Vagina (tissue), 2 donors: ENCODE measurements around the gene KLC1. TPM values are rescaled to one million over a fixed set of nuclear protein-coding genes. Genes with fewer than 3 reads are reported as not detected.
A peak's percentile ranks its signal among the peaks of the same experiment; 100 is the strongest.

Experiments used
- DNase-seq, 2 donors: peaks; one replicate each; pipeline ENCODE4 v3.0.0-alpha.2; 2017; ENCODE audit errors: extremely low spot score in 2 of 2
- H3K27ac ChIP-seq: fragments of 200-600 bp; sonication (generic); one replicate; pipeline ENCODE4 v1.5.1; 2019
- H3K27me3 ChIP-seq: fragments of 200-600 bp; sonication (generic); one replicate; pipeline ENCODE4 v1.5.1; 2019
- H3K36me3 ChIP-seq, 2 donors: fragments of 200-600 bp; sonication (generic); one replicate each; pipeline ENCODE4 v1.5.1; 2017 to 2019
- H3K4me1 ChIP-seq: fragments of 200-600 bp; sonication (generic); one replicate; pipeline ENCODE4 v1.5.1; 2019
- H3K4me3 ChIP-seq, 2 donors: fragments of 200-600 bp; sonication (generic); 1 replicate in 1 of 2; 2 replicates in 1 of 2; pipeline ENCODE4 v1.5.1; 2016 to 2019
- H3K9me3 ChIP-seq: fragments of 200-600 bp; sonication (generic); one replicate; pipeline ENCODE4 v1.5.1; 2019
- CTCF ChIP-seq, 3 experiments: fragments of 450-650 bp in 2 of 3; fragments of 200-600 bp in 1 of 3; sonication (generic) in 1 of 3; IDR thresholded peaks; one replicate each; pipeline ENCODE4 v1.5.1; 2017 to 2019; ENCODE audit warnings: antibody characterized with exemption in 3 of 3, mild to moderate bottlenecking in 2 of 3, moderate library complexity in 2 of 3
- POLR2A ChIP-seq, 2 donors: fragments of 450-650 bp; IDR thresholded peaks; one replicate each; pipeline ENCODE4 v1.6.1; 2017; ENCODE audit warnings: antibody characterized with exemption in 2 of 2, mild to moderate bottlenecking in 2 of 2, moderate library complexity in 2 of 2
- POLR2AphosphoS5 ChIP-seq, 2 donors: sonication (generic); formaldehyde crosslinking; IDR thresholded peaks; one replicate each; pipeline ENCODE4 v1.9.0; 2017; ENCODE audit warnings: antibody characterized with exemption in 2 of 2, mild to moderate bottlenecking in 2 of 2, low read depth in 1 of 2; ENCODE audit not compliant: insufficient read depth in 1 of 2
- intact Hi-C: fragments of 100-400 bp; cut with DNase I; formaldehyde crosslinking; loops from one replicate; pipeline ENCODE4 v1.15.1; 2023
- total RNA-seq: library from RNA; depleted of rRNA; stranded (reverse); fragments of >200 nt; gene quantifications from one replicate; pipeline ENCODE4 v1.2.3, GENCODE V29; 2016

KLC1 gene
- total RNA-seq, 1 donor from 2014 or later, result 322 TPM

- intact Hi-C loops, result no loop called here
- no peaks in the 10 kb centered on the region for H3K27me3 ChIP-seq
- H3K27ac ChIP-seq, result peak within 1 kb of the TSS; percentile 85
- peaks cover 82% of the 10 kb centered on the region for H3K4me1 ChIP-seq
- peak; percentile 99 to 100 for DNase-seq
- H3K36me3 ChIP-seq, result no peaks in the 10 kb centered on the region
- H3K9me3 ChIP-seq, result no peaks in the 10 kb centered on the region
- peak; percentile 64 to 87 for TF ChIP-seq POLR2AphosphoS5 (IDR thresholded peaks at IDR 0.05; ENCODE audit: insufficient read depth in 1 of 2, low read depth in 1 of 2)
- peak in 1 of 2 donors; percentile 85 for TF ChIP-seq POLR2A (IDR thresholded peaks at IDR 0.05)
- no peak for TF ChIP-seq CTCF (IDR thresholded peaks at IDR 0.05)
- H3K4me3 ChIP-seq, result peak within 1 kb of the TSS; percentile 92 to 94
These were observed 86.3 kb downstream of the KLC1 start, which contains the start of the genes XRCC3 and ZFYVE21 for GRCh38 chr14:103715052-103716000. XRCC3 (minus strand) TSS chr14:103715451; CDS start chr14:103711087, 4,364 bp downstream. ZFYVE21 (plus strand) TSS chr14:103715810; CDS start chr14:103715842, 32 bp downstream.

- Histone ChIP-seq H3K27ac (peak overlapping the region; percentile 85), H3K36me3 (no peaks in the 10 kb centered on the region), H3K9me3 (no peaks in the 10 kb centered on the region), H3K4me3 (peak overlapping the region; percentile 92 to 94), H3K4me1 (peaks cover 77% of the 10 kb centered on the region), H3K27me3 (no peaks in the 10 kb centered on the region)
- no peak for TF ChIP-seq CTCF (IDR thresholded peaks at IDR 0.05)
- TF ChIP-seq POLR2AphosphoS5 (IDR thresholded peaks at IDR 0.05; ENCODE audit: insufficient read depth in 1 of 2, low read depth in 1 of 2), result no peak
- TF ChIP-seq POLR2A (IDR thresholded peaks at IDR 0.05), result no peak
- intact Hi-C loops, result no loop called here
- DNase-seq, result no peak
These were observed 87.2 kb downstream of the KLC1 start for GRCh38 chr14:103716091-103716801.

- no peak for TF ChIP-seq CTCF (IDR thresholded peaks at IDR 0.05)
- TF ChIP-seq POLR2AphosphoS5 (IDR thresholded peaks at IDR 0.05; ENCODE audit: insufficient read depth in 1 of 2, low read depth in 1 of 2), result no peak
- no peak for TF ChIP-seq POLR2A (IDR thresholded peaks at IDR 0.05)
- Histone ChIP-seq H3K27ac (no peak overlapping the region), H3K36me3 (no peaks in the 10 kb centered on the region), H3K27me3 (no peaks in the 10 kb centered on the region), H3K4me3 (peak overlapping the region; percentile 92 to 94), H3K9me3 (no peaks in the 10 kb centered on the region), H3K4me1 (peaks cover 73% of the 10 kb centered on the region)
- intact Hi-C loops, result no loop called here
- no peak for DNase-seq
These were observed 87.9 kb downstream of the KLC1 start for GRCh38 chr14:103716899-103717411.

GRCh38 chr14:103718572-103718971 lies 89.6 kb downstream of the KLC1 start:
- Histone ChIP-seq H3K27me3 (no peaks in the 10 kb centered on the region), H3K9me3 (no peaks in the 10 kb centered on the region), H3K36me3 (no peaks in the 10 kb centered on the region), H3K4me3 (no peak overlapping the region), H3K27ac (peak overlapping the region; percentile 9), H3K4me1 (peaks cover 72% of the 10 kb centered on the region)
- no peak for DNase-seq
- intact Hi-C loops, result no loop called here
- TF ChIP-seq CTCF (IDR thresholded peaks at IDR 0.05) (no peak), POLR2A (IDR thresholded peaks at IDR 0.05) (no peak), POLR2AphosphoS5 (IDR thresholded peaks at IDR 0.05; ENCODE audit: insufficient read depth in 1 of 2, low read depth in 1 of 2) (no peak)
